NB4 (cell line): ENCODE data around the gene GPR137B.

Experiments
- POLR2A ChIP-seq: IDR thresholded peaks from 2 replicates; pipeline ENCODE4 v1.6.1; 2011; ENCODE audit warnings: mild to moderate bottlenecking; ENCODE audit not compliant: insufficient read length; ENCODE audit errors: extremely low read depth
- TF ChIP-seq, protein P1 (sequence below): IDR thresholded peaks from one replicate; pipeline ENCODE4 v1.5.1; 2012; ENCODE audit warnings: low read depth, low read length

DNA sequence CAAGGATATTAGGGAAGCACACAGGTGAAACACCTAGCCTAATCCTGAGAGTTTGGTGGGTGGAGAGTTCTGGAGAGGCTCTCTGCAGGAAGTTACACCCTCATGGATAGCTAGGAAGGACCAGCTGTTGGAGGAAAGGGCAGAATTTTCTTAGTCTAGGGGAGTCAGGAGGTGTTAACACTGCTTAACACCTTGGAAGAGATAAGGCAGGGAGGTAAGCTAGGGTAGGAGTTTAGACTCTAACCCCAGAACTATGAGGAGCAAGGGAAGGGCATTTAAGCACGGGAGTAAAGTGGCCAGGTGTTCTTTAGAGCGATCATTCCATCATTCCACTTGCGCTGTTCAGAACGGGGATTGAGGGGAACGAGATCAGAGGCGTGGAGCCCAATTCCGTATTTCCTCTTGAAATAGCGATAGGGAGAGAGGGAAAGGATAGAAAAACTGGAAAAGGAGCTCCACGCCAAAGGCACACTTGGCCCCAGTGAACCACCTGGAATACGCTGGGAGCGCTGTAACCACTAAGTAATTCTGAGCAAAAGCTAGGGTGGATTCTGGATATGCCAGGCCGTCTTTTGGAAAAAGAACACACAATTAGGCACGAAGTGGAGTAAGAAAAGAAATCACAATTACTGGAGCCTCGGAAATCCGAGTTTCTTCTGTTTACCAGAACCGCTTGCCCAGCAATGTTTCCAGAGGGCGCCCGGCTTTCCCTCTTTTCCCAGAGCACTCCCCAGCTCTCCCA lies 1.5 kb upstream of the GPR137B start:
- no peak for TF ChIP-seq POLR2A
- TF ChIP-seq, protein P1, sequence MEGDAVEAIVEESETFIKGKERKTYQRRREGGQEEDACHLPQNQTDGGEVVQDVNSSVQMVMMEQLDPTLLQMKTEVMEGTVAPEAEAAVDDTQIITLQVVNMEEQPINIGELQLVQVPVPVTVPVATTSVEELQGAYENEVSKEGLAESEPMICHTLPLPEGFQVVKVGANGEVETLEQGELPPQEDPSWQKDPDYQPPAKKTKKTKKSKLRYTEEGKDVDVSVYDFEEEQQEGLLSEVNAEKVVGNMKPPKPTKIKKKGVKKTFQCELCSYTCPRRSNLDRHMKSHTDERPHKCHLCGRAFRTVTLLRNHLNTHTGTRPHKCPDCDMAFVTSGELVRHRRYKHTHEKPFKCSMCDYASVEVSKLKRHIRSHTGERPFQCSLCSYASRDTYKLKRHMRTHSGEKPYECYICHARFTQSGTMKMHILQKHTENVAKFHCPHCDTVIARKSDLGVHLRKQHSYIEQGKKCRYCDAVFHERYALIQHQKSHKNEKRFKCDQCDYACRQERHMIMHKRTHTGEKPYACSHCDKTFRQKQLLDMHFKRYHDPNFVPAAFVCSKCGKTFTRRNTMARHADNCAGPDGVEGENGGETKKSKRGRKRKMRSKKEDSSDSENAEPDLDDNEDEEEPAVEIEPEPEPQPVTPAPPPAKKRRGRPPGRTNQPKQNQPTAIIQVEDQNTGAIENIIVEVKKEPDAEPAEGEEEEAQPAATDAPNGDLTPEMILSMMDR, result no peak
